GM19397 (cell line): Measurements from ENCODE around the gene RNASE1.

Experiments used
- ATAC-seq: cut with Tn5 transposase; IDR thresholded peaks from one replicate; pipeline ENCODE4 v1.9.1; 2021; ENCODE audit warnings: mild to moderate bottlenecking, moderate library complexity; ENCODE audit not compliant: unreplicated experiment

The RNASE1 gene

DNA sequence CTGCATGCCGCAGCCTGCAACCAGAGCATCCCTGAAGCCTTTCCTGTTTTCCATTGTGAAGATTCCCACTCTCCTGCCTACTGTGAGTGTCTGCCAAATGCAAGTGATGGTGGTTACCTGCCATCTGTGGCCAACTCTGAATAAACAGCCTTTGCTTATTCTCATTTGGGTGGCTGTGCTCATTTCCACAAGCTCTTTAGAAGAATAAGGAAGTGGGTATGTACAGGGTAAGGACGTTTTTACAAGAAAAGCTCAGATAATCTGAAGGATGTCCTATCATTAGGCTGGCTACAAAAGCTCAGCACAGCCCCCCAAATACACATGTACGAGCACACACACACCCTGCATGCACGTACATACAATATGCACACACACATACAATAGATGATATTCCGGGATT is 7.3 kb upstream of the RNASE1 start:
- ATAC-seq, result no peak

- no peak for ATAC-seq
Observed at GRCh38 chr14:20808162-20808483, 5.5 kb upstream of the RNASE1 start.

DNA sequence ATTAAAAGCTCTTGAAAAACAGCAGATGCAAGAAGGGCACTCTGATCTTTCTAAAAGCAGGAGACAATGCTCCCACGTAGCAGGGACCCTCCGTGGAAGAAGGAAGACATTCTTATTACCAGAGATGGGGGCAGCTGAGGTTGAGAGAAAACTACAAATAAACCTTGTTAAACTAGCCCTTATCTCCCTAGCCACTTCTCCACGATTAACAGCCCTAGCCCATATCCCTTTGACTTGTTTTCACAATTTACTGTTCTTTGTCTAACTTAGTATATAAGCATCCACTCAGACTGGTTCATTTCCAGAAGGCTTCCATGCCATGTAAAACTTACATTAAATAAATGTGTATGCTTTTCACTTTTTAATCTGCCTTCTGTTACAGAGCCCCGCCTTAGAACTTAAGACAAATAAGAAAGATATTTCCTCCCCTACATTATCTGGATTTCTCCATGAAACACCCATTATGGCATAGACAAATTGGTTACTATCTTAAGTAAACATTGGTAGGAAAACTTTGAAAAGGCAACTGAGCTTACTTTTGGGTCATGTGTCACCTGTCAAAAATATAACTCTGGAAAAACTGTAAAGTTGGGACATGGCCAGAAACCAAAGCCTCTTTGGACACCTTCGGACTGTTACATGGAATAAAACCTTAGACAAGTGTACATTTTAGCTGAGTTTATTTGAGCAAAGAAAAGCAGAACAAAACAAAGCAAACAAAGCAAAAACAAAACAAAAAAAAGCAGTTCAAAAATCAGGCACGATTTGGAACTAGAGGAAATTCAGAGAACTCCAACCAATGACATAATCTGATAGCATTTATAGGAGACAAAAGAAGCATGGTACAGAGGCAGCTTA is 4.9 kb upstream of the RNASE1 start:
- ATAC-seq, result no peak

GRCh38 chr14:20805485-20805884 is 2.8 kb upstream of the RNASE1 start:
- no peak for ATAC-seq

GRCh38 chr14:20803223-20803622 is 579 bp upstream of the RNASE1 start:
- no peak for ATAC-seq

- no peak for ATAC-seq
Observed at GRCh38 chr14:20801726-20802125, 918 bp downstream of the RNASE1 start.

DNA sequence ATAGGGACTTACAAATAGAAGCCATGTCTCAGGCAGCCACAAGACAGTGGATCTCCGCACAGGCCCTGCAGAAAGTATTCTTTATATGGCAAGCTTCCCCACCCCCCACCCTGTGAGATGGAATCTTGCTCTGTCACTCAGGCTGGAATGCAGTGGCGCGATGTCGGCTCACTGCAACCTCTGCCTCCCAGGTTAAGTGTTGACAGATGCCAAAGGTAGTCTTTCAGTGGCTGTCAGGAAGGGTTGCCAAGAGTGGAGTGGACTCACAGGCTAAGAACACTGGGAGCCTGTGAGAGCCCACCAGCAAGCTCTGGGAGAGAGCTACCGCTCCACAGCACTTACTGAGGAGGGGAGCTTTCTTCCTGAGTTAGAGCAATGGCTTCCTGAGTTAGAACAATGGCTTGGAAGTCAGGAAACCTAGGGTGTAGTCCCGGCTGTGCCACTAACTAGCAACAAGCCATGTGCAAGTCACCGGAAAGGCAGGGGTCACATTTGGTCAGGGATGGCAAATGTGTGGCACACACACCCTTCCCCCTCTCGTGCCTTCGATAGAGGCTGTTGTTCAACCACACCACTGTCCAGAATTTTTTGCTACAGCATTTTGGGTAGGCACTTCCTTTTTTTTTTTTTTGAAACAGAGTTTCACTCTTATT is 2.6 kb downstream of the RNASE1 start:
- no peak for ATAC-seq

GRCh38 chr14:20799456-20799891 is 3.2 kb downstream of the RNASE1 start:
- no peak for ATAC-seq

GRCh38 chr14:20798932-20799331 is 3.7 kb downstream of the RNASE1 start:
- ATAC-seq, result no peak

GRCh38 chr14:20798318-20798717 is 4.3 kb downstream of the RNASE1 start:
- ATAC-seq, result no peak

GRCh38 chr14:20797164-20797563 is 5.5 kb downstream of the RNASE1 start:
- no peak for ATAC-seq

DNA sequence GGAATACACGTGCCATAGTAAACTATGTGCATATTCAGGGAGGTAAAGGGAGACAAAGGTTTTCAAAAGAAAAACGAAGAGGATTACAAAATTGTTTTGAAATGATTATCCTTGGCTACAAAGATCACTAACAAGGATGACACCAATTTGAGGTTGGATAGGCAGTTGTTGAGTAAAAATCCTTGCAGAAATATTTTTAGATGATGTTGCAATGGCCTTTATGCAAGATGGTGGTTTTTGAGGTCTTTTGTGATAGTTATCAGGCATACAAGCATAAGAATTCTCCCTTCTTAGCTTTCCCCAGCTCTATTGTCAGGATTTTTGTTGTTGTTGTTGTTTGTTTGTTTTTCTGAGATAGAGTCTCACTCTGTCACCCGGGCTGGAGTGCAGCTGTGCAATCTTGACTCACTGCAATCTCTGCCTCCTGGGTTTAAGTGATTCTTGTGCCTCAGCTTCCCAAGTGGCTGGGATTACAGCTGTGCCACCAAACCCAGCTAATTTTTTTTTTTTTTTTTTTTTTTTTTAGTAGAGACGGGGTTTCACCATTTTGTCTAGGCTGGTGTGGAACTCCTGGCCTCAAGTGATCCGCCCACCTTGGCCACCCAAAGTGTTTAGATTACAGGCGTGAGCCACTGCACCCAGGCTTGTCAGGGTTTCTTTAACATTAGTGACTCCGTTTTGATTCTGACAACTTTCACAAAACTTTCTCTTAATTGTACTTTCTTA is 7.8 kb downstream of the RNASE1 start:
- no peak for ATAC-seq

DNA sequence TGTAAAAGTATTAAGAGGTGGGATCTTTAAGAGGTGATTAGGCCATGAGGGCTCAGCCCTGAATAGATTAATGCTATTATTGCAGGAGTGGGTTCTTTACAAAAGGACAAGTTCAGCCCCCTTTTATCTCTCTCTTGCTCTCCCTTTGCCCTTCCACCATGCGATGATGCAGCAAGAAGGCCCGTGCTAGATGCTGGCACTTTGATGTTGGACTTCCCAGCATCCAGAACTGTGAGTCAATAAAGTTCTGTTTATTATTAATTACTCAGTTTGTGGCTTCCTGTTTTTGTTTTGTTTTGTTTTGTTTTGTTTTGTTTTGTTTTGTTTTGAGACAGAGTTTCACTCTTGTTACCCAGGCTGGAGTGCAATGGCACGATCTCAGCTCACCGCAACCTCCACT is 10.1 kb downstream of the RNASE1 start:
- no peak for ATAC-seq

DNA sequence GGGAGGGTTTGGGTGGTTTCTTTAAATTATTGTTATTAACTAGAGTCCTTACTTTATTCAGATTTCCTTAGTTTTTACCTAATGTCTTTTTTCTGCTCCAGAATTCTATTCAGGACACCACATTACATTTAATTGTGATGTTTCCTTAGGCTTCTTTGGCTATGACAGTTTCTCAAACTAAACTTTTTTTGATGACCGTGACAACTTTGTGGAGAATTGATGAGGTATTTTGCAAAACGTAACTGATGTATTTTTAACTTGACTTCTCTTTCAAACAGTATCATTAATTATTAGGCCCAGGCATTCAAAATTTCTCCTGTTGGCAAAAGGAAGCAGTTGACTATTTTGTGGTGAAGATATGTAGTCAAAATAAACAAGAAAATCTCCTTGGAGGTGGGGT is 11.0 kb downstream of the RNASE1 start:
- no peak for ATAC-seq

GRCh38 chr14:20791187-20791586 is 11.5 kb downstream of the RNASE1 start:
- ATAC-seq, result no peak

- ATAC-seq, result no peak
Observed at GRCh38 chr14:20790464-20791116, 12.1 kb downstream of the RNASE1 start.

GRCh38 chr14:20789230-20789813 is 13.3 kb downstream of the RNASE1 start:
- no peak for ATAC-seq

DNA sequence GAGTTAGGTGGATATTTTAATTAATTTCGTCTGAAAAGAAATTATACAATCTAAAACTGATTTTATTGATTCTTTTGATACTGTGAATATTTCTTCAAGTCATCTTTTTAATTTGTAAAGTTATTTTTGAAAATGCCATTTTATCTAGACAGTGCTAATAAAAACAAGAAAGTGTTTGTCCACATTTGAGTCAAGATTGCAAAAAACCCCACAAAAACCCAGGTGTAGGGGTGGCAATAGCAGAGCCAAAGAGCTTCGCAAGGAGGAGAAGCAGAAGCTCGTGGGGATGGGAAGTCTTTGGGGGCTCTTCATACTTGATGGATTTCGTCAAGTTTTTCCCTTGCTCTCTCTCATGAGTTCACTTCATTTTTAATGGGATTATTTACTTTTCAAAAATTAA is 15.6 kb downstream of the RNASE1 start:
- ATAC-seq, result no peak

DNA sequence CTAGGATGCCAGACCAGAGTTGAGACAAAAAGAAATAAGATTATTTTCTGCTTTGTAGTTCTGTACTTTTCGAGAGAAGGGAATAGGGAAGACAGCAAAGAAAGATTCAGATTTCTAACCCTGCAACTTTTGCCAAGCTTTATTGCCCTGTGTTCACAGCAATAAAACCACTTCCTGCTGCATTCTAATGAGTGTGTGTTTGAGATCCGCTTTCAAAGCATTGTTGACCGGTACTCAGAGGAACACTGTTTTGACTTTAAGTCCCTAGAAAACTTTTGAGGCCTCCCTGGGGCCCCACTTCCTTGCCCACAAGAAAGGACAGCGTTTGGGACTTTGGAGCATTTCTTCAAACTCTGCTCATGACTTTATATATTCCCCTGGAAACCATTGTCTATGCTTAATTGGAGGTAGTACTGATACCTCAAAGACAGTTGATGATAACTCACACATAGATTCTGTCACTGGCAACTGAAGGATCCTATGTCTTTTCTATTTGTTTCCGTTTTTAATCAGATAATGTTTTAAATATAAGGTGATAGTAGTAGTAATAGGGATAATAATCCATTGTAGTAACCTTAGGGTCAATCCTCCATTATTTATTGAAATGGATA is 20.3 kb downstream of the RNASE1 start:
- peak; percentile 63 for ATAC-seq

DNA sequence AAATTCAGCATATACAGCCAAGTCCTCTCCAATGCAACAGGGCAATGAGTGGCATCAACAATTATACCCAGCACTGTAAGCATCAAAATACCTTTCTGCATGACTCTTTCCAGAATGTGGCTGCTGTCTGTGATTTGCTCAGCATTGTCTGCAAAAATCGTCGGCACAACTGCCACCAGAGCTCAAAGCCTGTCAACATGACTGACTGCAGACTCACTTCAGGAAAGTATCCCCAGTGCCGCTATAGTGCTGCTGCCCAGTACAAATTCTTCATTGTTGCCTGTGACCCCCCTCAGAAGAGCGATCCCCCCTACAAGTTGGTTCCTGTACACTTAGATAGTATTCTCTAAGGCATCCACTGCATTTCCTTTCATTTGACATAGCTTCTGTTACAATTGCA is 20.8 kb downstream of the RNASE1 start:
- no peak for ATAC-seq

DNA sequence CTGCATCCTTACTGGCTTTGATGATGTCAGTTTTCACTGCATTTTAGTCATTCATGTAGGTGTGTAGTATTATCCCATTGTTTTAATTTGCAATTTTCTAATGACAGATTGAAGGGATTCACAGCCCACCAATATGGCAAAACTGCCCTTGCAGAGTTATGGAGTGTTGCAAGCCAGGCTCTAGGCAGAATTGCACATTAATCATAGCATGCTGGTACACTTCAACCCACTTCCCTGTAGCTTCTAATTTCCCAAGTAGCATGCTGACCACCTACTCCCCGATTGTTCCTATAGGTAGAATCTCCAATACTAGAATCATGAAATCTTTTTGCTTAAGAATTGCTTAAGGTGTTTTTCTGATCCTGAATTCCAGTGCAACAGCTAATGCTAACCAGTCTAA is 26.7 kb downstream of the RNASE1 start:
- ATAC-seq, result no peak
